H4 (cell line): ENCODE results near the gene ZSWIM7. TPM values are rescaled to one million over a fixed set of nuclear protein-coding genes. Genes with fewer than 3 reads are reported as not detected.

ENCODE experiments used
- DNase-seq: peaks from one replicate; pipeline ENCODE4 v3.0.0-alpha.2; 2015; ENCODE audit warnings: low spot score
- total RNA-seq: library from RNA; depleted of rRNA; stranded (reverse); fragments of >200 nt; shearing (Covaris generic); gene quantifications from 2 replicates; pipeline ENCODE4 v1.2.3, GENCODE V29; 2014; rRNA removed

ZSWIM7 gene
- total RNA-seq, 1 experiment from 2014 or later, result 17.4 TPM

DNA sequence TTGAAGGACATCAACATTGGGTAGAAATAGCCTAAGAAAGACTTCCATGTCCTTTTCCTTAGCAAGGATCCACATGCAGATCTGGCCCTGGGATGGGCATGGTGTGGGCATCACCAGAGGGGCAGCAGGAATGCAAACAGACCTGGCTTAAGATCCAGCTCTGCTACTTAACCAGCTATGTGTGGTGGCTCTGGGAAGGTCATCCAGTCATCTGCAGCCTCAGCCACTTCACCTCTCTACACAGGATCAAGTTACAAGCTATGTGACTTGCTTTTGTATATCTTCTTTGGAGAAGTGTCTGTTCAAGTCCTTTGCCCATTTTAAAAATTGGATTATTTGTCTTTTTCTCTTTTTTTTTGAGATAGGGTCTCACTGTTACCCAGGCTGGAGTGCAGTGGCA, 68.1 kb downstream of the ZSWIM7 start:
- DNase-seq, result no peak

- DNase-seq, result no peak
Measured at GRCh38 chr17:15930426-15930825, 69.1 kb downstream of the ZSWIM7 start.

DNA sequence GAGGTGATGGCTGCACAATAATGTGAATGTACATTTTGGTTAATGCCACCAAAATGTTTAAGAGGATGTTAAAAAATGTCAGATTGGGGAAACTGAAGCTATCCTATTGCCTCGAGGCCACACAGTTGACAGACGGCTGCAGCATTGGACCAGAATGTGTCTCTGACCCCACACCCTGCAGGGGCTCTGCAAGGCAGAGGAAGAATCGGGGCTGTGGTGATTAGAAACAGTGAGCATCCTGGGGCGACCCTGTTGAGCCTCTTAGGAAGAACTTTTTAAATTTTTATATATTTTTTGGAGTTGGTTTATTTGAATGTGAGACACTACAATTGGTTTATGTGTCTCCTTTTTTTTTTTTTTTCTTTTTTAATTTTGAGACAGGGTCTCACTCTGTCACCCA, 69.6 kb downstream of the ZSWIM7 start:
- DNase-seq, result no peak

GRCh38 chr17:15928286-15928785, 71.2 kb downstream of the ZSWIM7 start:
- DNase-seq, result no peak

Other genes with a start within 250 kb of the ZSWIM7 start
- 29.3 and 32.1 TPM in 2 replicates for gene ADORA2B, start 54.6 kb downstream of the ZSWIM7 start, total RNA-seq
- 20.1 and 25.9 TPM in 2 replicates for gene TTC19, start 120 bp upstream of the ZSWIM7 start, total RNA-seq
- gene NCOR1, start 215.8 kb upstream of the ZSWIM7 start, total RNA-seq, result 30.2 and 35.7 TPM in 2 replicates
- 11.9 and 14.9 TPM in 2 replicates for gene PIGL, start 217.5 kb upstream of the ZSWIM7 start, total RNA-seq